HUES48 (cell line): ENCODE measurements around the gene IL2RG.
A peak's percentile ranks its signal among the peaks of the same experiment; 100 is the strongest.

Experiments
- H3K27ac ChIP-seq: one replicate; pipeline ENCODE4 v1.7.0; 2013; ENCODE audit warnings: low read depth, low read length, inconsistent platforms
- H3K27me3 ChIP-seq: 2 replicates; pipeline ENCODE4 v1.6.1; 2013; ENCODE audit warnings: mild to moderate bottlenecking, low read length; ENCODE audit not compliant: control insufficient read depth, insufficient read depth
- H3K36me3 ChIP-seq: 2 replicates; pipeline ENCODE4 v1.6.1; 2013; ENCODE audit warnings: low read length; ENCODE audit not compliant: control insufficient read depth, insufficient read depth
- H3K4me1 ChIP-seq: 2 replicates; pipeline ENCODE4 v1.6.1; 2013; ENCODE audit warnings: mild to moderate bottlenecking, low read length; ENCODE audit not compliant: control insufficient read depth, insufficient read depth
- H3K4me3 ChIP-seq: 2 replicates; pipeline ENCODE4 v1.5.1; 2013; ENCODE audit warnings: mild to moderate bottlenecking, low read depth, low read length
- H3K9ac ChIP-seq: 2 replicates; pipeline ENCODE4 v1.6.1; 2013; ENCODE audit warnings: mild to moderate bottlenecking, low read depth, low read length, moderate library complexity
- H3K9me3 ChIP-seq: 2 replicates; pipeline ENCODE4 v1.6.1; 2013; ENCODE audit warnings: low read length; ENCODE audit not compliant: control insufficient read depth, insufficient read depth

The IL2RG gene

DNA sequence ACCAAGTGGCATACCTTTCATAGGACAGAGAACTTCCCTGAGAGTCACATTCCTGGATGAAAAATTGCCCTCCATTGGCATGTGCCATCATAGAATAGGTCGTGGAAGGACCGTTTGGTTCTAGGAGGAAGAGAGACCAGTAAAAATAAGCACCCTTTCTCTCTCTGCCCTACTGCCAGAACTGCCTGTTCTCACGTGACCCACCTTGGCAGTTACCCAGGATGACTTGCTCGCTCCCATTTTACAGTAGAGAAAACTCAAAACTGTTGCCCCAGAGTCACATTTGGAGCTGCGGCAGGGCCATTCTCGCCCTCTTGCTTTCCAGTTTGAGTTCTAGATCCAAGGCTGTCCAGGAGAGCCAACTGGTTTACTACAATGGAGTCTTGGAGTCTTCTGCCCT, 32.1 kb upstream of the IL2RG start:
- Histone ChIP-seq H3K4me1 (peaks cover 9% of the 10 kb centered on the region; the same call in 1 of the 2 replicates), H3K4me3 (no peak overlapping the region), H3K36me3 (peaks cover 18% of the 10 kb centered on the region), H3K9ac (no peak overlapping the region), H3K9me3 (peaks cover 29% of the 10 kb centered on the region; the same call in 1 of the 2 replicates), H3K27ac (no peak overlapping the region), H3K27me3 (no peaks in the 10 kb centered on the region)

DNA sequence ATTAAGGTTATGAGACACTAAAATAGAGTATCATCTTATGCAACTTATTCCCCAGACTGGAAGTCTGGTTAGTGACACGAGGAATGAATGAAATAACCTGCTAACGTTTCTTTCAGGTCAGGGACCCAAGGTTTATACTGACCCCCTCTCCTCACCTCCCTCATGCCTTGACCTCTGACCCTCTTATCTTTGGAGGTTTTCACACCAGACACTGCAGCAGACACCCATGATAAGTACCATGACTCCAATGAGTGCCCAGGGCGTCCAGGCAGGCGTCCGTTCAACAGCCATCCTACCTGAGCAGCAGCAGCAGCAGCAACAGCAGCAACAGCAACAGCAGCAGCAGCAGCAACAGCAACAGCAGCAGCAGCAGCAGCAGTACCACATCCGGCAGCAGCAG, 29.1 kb upstream of the IL2RG start:
- Histone ChIP-seq H3K36me3 (peaks cover 43% of the 10 kb centered on the region), H3K27me3 (no peaks in the 10 kb centered on the region), H3K27ac (no peak overlapping the region), H3K4me3 (no peak overlapping the region), H3K9me3 (peaks cover 35% of the 10 kb centered on the region), H3K4me1 (0 out of 2 replicates have a peak, but pooled peaks cover 3% of the 10 kb centered on the region), H3K9ac (no peak overlapping the region)

DNA sequence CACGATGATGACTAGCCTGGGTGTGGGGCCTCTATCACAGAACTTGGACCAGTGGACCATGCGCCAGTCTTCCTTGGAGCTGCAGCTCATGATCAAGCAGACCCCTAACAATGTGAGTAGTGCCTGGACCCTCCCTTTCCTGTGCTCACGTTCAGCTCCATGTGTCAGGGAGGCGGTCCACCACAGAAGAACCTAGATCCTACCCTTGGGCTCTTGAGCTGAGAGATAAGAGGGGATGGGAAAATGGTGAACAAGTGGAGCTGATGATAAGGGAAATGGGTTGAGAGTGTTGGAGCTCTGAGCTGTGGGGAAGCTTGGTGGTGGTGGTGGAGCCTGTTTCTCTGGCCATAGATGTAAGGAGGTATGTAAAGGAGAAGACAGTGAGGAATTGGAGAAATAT, 20.1 kb upstream of the IL2RG start:
- Histone ChIP-seq H3K9me3 (peaks cover 52% of the 10 kb centered on the region), H3K36me3 (peaks cover 78% of the 10 kb centered on the region), H3K27me3 (no peaks in the 10 kb centered on the region), H3K4me3 (no peak overlapping the region), H3K27ac (no peak overlapping the region), H3K4me1 (no peaks in the 10 kb centered on the region), H3K9ac (no peak overlapping the region)

DNA sequence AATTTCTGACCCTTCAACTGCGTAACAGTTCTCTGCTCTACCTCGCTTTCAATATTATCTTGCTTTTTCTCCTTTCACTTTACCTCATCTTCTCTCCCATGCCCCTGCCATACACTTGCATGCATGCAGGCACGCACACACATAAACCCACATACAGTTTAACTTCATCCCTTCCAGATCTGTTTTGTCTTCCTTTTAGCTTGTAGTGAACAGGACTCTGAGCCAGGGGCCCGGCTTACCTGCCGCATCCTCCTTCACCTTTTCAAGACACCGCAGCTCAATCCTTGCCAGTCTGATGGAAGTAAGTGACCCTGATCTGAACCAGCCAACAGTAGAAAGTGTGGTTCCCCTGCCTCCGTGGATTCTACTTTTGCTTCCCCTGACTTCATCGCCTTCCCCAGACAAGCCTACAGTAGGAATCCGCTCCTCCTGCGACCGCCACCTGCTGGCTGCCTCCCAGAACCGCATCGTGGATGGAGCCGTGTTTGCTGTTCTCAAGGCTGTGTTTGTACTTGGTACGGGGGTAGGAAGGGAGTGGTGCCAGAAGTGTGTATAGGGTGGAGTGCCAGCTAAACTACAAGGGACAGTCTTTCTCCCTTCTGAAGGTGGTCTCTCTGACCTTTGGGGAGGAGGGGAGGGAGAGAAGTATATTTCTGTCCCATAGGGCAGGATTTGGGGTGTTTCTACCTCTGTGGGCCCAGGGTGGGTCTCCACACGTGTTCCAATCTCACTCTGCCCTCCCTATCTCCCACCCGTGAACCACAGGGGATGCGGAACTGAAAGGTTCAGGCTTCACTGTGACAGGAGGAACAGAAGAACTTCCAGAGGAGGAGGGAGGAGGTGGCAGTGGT, 17.8 kb upstream of the IL2RG start:
- Histone ChIP-seq H3K27me3 (no peaks in the 10 kb centered on the region), H3K4me3 (no peak overlapping the region), H3K27ac (no peak overlapping the region), H3K9ac (no peak overlapping the region), H3K36me3 (peaks cover 83% of the 10 kb centered on the region), H3K4me1 (no peaks in the 10 kb centered on the region), H3K9me3 (peaks cover 58% of the 10 kb centered on the region)

DNA sequence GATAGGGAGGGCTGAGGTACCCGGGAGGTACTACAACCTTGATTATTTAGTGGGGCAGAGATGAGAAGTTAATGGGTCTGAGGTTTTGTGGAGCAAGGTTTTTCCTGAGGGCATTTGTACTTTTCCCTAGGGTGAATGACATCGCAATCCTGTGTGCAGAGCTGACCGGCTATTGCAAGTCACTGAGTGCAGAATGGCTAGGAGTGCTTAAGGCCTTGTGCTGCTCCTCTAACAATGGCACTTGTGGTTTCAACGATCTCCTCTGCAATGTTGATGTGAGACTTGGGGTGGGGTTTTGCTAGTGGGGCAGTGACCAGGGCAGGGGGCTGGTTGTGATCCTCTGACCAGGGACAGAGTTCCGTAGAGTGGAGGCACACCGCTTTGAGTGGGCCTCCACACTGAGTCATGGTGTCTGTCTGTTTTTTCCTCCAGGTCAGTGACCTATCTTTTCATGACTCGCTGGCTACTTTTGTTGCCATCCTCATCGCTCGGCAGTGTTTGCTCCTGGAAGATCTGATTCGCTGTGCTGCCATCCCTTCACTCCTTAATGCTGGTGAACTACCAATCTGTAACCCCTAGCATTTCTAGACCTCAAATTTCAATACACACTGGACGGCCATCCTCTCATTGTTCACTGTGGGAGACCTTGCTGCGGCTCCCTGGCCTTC, 16.9 kb upstream of the IL2RG start:
- Histone ChIP-seq H3K4me3 (no peak overlapping the region), H3K27ac (no peak overlapping the region), H3K36me3 (peaks cover 87% of the 10 kb centered on the region), H3K9ac (no peak overlapping the region), H3K9me3 (peaks cover 60% of the 10 kb centered on the region), H3K27me3 (no peaks in the 10 kb centered on the region), H3K4me1 (no peaks in the 10 kb centered on the region)

DNA sequence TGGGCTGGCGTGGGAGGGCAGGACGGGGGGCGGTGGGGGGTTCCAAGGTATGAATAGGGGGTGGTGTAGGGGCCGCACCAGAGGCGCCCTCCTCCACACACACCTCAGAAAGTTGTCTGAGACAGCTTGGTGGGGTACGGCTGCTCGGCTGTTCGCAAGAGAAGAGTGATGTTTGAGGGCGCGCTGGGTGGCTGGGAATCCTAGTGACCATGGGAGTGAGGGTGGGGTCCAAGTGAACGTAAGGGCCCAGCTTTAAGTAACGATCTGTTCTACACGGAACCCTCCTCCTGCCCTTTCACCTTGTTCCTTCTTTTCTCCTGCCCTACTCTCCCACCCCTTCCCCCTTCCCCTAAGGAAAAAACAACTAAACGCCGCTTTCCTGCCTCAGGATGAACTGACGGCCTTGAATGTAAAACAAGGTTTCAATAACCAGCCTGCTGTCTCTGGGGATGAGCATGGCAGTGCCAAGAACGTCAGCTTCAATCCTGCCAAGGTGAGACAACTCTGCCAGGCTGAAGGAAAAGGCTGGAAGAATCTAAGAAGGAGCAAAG, 7.7 kb upstream of the IL2RG start:
- H3K9me3 ChIP-seq: peaks cover 46% of the 10 kb centered on the region
- H3K27me3 ChIP-seq: peaks cover 26% of the 10 kb centered on the region
- H3K9ac ChIP-seq: no peak overlapping the region
- peak overlapping the region; percentile 66 for H3K4me3 ChIP-seq
- peak overlapping the region; percentile 83 for H3K27ac ChIP-seq
- 0 out of 2 replicates have a peak, but pooled peaks cover 6% of the 10 kb centered on the region for H3K4me1 ChIP-seq
- H3K36me3 ChIP-seq: peaks cover 36% of the 10 kb centered on the region

DNA sequence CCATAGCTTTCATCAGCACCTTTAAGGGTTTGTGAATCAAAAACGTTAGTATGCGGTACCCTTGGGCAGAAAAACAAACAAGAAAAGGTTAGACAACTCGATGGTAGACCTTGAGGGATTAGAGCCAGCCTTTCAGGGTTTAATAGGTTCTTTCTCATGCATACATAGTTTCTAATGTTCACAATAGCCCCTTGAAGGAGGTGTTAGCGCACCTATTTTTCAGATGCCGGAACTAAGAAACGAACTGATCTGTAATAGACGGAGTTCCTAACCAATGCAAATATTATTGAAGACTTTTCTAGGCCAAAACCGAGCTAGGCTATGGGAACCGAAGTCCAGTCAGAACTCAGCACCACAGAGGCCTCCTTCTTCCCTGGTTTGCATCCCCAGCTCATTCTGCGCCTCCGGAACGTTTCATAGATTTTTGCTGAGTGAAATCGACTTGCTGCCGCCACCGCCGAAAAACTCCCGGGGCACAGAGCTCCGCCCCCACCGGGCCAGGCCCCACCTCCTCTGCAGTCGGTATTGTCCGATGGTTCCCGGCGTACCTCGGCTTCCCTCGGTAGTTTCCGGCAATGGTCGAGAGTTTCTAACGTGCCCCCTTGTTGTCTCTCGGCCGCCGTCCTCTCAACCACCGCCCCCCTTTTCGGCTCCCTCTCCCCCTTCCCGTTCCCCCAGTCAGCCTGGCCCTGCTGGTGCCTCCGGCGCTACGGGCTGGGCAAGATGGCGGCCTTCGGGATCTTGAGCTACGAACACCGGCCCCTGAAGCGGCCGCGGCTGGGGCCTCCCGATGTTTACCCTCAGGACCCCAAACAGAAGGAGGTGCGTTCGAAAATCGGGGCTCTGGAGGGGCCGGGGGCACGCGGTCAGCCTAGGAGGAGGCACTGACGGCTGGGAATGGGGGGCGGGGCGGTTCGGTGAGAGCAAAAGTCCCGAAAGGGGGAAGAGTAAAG, 6.9 kb upstream of the IL2RG start, which contains the start of gene MED12:
Gene MED12 (plus strand): TSS at position 565 of the 953 bp plus-strand sequence. CDS start 159 bp downstream, at position 724.
- 0 out of 2 replicates have a peak, but pooled peaks cover 6% of the 10 kb centered on the region for H3K4me1 ChIP-seq
- H3K4me3 ChIP-seq: peak within 1 kb of the TSS; percentile 66
- H3K27ac ChIP-seq: peak within 1 kb of the TSS; percentile 83
- H3K36me3 ChIP-seq: peaks cover 29% of the 10 kb centered on the region
- H3K27me3 ChIP-seq: peaks cover 26% of the 10 kb centered on the region
- H3K9ac ChIP-seq: peak within 1 kb of the TSS; percentile 45; the same call in 1 of the 2 replicates
- H3K9me3 ChIP-seq: peaks cover 47% of the 10 kb centered on the region

DNA sequence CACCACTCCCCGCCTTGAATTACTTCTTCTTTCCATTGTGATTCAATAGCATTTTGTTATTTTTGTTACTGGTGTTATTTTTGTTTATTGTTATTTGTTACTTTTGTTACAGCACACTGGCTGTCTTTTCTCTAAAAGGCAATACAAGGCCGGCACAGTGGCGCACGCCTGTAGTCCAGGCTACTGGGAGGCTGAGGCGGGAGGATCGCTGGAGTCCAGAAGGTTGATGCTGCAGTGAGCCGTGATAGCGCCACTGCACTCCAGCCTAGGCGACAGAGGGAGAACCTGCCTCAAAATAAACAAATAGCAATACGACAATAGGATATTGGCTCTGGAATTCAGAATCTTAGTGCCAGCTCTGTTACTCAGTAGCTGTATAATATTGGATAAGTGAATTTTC, 6.0 kb upstream of the IL2RG start:
- H3K4me1 ChIP-seq: 0 out of 2 replicates have a peak, but pooled peaks cover 6% of the 10 kb centered on the region
- peaks cover 30% of the 10 kb centered on the region for H3K27me3 ChIP-seq
- peaks cover 46% of the 10 kb centered on the region for H3K9me3 ChIP-seq
- H3K36me3 ChIP-seq: peaks cover 19% of the 10 kb centered on the region
- H3K27ac ChIP-seq: no peak overlapping the region
- H3K4me3 ChIP-seq: peak overlapping the region; percentile 66
- H3K9ac ChIP-seq: no peak overlapping the region

DNA sequence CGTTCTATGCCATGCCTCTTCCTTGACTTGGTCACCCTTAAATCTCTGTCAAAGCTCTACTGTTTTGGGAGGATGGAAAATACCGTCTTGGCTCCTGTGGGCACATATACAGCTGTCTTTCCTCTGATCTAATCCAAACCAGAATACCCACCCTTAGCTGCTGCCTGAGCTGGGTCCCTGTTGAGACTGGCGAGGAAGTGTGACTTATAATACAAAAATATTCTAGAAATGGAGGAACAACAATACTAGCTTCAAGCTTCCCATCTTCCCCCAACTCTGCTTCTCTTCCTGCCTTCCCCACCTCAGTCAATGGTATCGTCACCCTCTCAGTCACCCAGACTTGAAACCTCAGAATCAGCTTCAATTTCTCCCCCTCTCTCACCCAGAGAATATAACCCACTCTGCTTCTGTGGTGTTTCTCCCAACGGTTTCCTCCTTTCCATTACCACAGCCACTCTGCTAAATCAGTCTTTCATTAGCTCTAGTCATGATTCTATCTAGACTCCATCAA, 599 bp upstream of the IL2RG start:
- H3K9me3 ChIP-seq: peaks cover 45% of the 10 kb centered on the region
- H3K27ac ChIP-seq: no peak overlapping the region
- no peak overlapping the region for H3K4me3 ChIP-seq
- peaks cover 34% of the 10 kb centered on the region for H3K27me3 ChIP-seq
- no peaks in the 10 kb centered on the region for H3K4me1 ChIP-seq
- H3K9ac ChIP-seq: no peak overlapping the region
- H3K36me3 ChIP-seq: no peaks in the 10 kb centered on the region

DNA sequence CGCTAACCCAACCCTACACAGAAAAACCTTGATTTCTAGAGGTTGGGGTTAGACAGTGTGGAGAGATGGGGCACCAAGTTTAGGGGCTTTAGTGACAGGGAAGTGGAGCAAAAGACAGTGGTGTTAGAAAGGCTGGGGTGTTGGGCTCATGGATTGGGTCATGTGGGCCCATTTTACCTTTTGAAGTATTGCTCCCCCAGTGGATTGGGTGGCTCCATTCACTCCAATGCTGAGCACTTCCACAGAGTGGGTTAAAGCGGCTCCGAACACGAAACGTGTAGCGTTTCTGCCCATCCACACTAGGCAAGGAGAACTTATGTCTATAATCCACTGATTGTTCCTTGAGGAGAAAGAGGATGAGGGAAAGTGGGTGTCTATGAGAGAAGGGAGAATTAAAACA, 2.3 kb downstream of the IL2RG start:
- no peaks in the 10 kb centered on the region for H3K36me3 ChIP-seq
- no peak overlapping the region for H3K4me3 ChIP-seq
- peaks cover 6% of the 10 kb centered on the region; the same call in 1 of the 2 replicates for H3K4me1 ChIP-seq
- no peak overlapping the region for H3K9ac ChIP-seq
- peaks cover 20% of the 10 kb centered on the region for H3K27me3 ChIP-seq
- H3K27ac ChIP-seq: no peak overlapping the region
- H3K9me3 ChIP-seq: peaks cover 56% of the 10 kb centered on the region
